ENCODE measurements around the gene FTSJ3.

- TF ChIP-seq, protein P1, sequence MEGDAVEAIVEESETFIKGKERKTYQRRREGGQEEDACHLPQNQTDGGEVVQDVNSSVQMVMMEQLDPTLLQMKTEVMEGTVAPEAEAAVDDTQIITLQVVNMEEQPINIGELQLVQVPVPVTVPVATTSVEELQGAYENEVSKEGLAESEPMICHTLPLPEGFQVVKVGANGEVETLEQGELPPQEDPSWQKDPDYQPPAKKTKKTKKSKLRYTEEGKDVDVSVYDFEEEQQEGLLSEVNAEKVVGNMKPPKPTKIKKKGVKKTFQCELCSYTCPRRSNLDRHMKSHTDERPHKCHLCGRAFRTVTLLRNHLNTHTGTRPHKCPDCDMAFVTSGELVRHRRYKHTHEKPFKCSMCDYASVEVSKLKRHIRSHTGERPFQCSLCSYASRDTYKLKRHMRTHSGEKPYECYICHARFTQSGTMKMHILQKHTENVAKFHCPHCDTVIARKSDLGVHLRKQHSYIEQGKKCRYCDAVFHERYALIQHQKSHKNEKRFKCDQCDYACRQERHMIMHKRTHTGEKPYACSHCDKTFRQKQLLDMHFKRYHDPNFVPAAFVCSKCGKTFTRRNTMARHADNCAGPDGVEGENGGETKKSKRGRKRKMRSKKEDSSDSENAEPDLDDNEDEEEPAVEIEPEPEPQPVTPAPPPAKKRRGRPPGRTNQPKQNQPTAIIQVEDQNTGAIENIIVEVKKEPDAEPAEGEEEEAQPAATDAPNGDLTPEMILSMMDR (conservative IDR thresholded peaks at IDR 0.05), result no peak
- TF ChIP-seq ZFX (IDR thresholded peaks at IDR 0.05), result no peak
These were observed 43.9 kb downstream of the FTSJ3 start for GRCh38 chr17:63783522-63783921.

Measured in C4-2B (cell line).